Epithelial cell of esophagus (primary cell): Measurements from ENCODE around the gene AMBRA1.

Experiments
- DNase-seq: peaks from one replicate; pipeline ENCODE4 v3.0.0; 2010; ENCODE audit warnings: low read depth
- H3K4me3 ChIP-seq: 2 replicates; pipeline ENCODE4 v1.5.1; 2011; ENCODE audit warnings: mild to moderate bottlenecking, low read length, control low read depth
- TF ChIP-seq, protein P1 (sequence below): IDR thresholded peaks from 2 replicates; pipeline ENCODE4 v1.5.1; 2011; ENCODE audit warnings: low read depth, mild to moderate bottlenecking, low read length, control low read depth, inconsistent platforms; ENCODE audit not compliant: insufficient read depth; ENCODE audit errors: missing control alignments

The AMBRA1 gene

DNA sequence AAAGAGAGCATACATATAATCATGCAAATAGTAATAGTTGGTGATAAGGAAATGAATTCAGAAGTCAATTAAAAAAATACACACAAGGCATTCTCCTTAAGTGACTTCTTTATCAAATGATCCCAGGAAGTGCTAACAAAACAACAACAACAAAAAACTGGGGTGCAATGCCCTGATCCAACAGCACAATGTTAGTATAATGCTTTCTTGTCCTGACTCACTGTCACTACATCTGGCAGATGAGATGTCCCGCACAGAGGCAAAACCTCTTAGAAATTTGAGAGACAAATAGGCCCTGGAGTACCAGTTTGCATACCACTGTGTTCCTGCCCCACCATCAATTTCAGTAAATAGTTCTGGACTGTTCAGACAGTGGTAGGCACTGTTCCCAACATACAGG is 11.0 kb upstream of the AMBRA1 start:
- DNase-seq, result no peak
- no peak overlapping the region for H3K4me3 ChIP-seq
- TF ChIP-seq, protein P1, sequence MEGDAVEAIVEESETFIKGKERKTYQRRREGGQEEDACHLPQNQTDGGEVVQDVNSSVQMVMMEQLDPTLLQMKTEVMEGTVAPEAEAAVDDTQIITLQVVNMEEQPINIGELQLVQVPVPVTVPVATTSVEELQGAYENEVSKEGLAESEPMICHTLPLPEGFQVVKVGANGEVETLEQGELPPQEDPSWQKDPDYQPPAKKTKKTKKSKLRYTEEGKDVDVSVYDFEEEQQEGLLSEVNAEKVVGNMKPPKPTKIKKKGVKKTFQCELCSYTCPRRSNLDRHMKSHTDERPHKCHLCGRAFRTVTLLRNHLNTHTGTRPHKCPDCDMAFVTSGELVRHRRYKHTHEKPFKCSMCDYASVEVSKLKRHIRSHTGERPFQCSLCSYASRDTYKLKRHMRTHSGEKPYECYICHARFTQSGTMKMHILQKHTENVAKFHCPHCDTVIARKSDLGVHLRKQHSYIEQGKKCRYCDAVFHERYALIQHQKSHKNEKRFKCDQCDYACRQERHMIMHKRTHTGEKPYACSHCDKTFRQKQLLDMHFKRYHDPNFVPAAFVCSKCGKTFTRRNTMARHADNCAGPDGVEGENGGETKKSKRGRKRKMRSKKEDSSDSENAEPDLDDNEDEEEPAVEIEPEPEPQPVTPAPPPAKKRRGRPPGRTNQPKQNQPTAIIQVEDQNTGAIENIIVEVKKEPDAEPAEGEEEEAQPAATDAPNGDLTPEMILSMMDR, result no peak

DNA sequence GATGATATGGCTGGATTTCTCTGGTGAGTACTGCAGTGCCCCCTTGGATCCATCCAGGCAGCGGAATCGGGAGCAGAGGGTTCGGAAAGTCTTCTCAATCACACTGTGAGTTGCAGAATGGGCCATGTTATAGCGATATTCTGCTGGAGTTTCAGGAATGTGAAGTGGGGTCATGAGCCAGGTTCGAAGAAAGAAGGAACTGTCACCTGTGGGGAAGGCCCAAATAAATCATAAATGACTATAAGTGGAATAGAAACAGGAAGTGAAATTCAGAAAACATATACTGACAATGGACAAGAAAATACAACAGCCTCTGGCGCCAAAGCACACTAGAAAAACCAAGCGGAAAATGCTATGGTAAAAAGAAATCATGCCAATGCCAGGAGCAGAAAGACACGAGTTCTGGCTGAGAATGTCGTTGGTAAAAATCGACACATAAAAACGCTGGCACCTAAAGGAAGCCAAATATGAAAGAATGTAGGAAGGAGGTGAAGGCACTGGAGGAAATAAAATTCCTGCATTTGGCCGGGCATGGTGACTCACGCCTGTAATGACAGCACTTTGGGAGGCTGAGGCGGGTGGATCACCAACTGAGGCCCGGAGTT is 10.0 kb upstream of the AMBRA1 start:
- TF ChIP-seq, protein P1, result no peak
- H3K4me3 ChIP-seq, result no peak overlapping the region
- DNase-seq, result no peak

DNA sequence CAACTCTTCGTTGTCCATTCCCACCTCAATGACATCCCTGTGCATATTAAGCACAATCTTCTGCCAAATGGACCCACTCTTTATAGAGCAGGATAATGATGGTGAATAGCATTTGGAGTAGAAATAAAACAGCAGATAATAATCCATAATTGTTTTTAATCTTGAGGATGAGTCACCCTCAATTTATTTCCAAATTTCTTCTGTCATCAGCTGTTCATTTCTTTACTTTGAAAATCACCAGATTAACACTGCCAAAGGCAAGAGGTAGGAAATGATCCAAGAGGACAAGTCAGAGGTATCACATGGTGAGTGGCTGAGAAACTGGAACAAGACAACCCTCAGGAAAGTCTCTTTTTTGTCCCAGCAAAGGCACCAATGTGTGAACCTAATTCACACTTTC is 7.3 kb upstream of the AMBRA1 start:
- TF ChIP-seq, protein P1, result no peak
- H3K4me3 ChIP-seq, result no peak overlapping the region
- peak; percentile 23 for DNase-seq

DNA sequence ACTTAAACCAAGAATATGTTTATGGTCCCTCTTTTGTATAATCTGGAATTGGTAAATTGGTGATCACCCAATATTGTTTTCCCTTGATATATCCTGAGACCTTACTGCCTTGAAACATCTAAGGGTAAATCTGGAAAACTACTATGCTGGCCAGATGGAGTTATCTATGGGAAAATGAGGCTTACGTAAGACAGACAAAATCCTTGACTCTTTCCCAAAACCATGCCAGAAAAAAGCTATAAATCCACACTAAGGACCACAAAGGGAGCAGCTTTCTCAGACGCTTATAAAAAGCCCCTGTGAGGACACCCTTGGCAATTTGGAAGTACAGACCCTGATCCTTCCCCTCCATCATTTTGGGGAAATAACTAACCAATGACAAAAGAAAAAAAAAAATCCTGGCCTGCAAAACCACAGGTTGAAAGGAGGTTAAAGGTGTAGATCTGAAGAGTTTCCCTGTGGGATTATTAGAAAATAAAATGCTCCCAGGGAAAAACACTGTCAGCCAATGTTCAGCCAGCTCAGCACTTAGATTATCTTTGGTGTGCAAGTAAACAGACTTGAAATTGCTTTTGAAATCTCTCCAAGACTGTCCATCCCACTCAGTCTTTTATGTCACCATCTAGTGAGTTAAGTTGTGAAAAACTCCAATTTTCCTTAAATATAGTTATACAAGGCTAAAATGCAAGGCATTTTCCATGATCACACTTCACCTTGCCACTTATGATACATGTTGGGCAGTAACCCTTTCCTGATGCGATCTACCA is 6.6 kb upstream of the AMBRA1 start:
- TF ChIP-seq, protein P1, result no peak
- H3K4me3 ChIP-seq, result no peak overlapping the region
- DNase-seq, result no peak

DNA sequence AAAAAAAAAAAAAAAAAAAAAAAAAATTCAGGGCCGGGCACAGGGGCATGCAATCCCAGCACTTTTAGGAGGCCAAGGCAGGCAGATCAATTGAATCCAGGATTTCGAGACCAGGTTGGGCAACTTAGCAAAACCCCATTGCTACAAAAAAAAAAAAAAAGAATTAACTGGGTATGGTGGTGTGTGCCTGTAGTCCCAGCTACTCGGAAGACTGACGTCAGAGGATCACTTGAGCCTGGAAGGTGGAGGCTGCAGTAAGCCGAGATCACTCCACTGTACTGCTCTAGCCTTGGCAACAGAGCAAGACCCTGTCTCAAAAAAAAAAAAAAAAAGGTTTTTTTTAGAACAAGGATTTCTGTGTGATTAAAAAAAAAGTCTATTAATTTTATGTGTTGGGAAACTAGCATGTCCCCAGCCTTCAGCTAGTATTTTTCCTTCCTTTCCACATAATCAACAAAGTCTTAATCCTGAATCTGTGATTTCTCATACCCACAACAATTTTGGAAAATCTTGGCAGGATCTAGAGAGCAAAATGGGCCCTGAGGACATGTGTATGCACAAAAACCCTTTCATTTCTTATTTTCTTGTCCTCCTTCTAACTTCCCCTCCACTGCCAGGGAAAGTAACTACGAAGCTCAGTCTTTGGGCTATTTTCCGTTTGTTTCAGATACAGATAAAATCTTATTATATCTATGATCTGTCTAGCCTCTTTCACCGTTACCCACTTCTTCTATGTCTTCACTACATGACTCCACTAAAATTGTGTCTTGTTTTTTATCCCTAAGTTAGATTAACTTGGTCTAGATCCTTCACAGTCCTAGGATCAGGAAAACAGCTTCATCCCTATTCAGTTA is 5.7 kb upstream of the AMBRA1 start:
- DNase-seq, result no peak
- no peak overlapping the region for H3K4me3 ChIP-seq
- TF ChIP-seq, protein P1, result no peak

GRCh38 chr11:46597609-46598219 is 3.9 kb upstream of the AMBRA1 start:
- H3K4me3 ChIP-seq, result no peak overlapping the region
- peak; percentile 76 for DNase-seq
- TF ChIP-seq, protein P1, result no peak
